ENCODE results near the gene SEMA3E.

The SEMA3E gene

GRCh38 chr7:83608716-83609115, 40.2 kb downstream of the SEMA3E start:
- H3K36me3 ChIP-seq (replicated peaks; ENCODE audit: low read depth, low read length): no peaks in the 10 kb centered on the region
- no peaks in the 10 kb centered on the region for H3K79me2 ChIP-seq (ENCODE audit: low read length)
- no peaks in the 10 kb centered on the region for H4K20me1 ChIP-seq (ENCODE audit: insufficient read depth, low read length)
- H2AFZ ChIP-seq (ENCODE audit: low read depth, low read length): no peak overlapping the region
- H3K4me3 ChIP-seq (ENCODE audit: low read length): no peak overlapping the region
- H3K4me2 ChIP-seq (ENCODE audit: low read length): no peak overlapping the region
- peaks cover 10% of the 10 kb centered on the region for H3K4me1 ChIP-seq (ENCODE audit: low read length)
- H3K27me3 ChIP-seq (ENCODE audit: low read depth, low read length): no peaks in the 10 kb centered on the region
- TF ChIP-seq CTCF (IDR thresholded peaks at IDR 0.05; ENCODE audit: low read depth, low read length) (no peak), EZH2phosphoT487 (IDR thresholded peaks at IDR 0.05; ENCODE audit: low read depth) (no peak)
- no peak overlapping the region for H3K27ac ChIP-seq (ENCODE audit: low read length)
- no peak overlapping the region for H3K9ac ChIP-seq (ENCODE audit: low read length)
- H3K9me3 ChIP-seq (ENCODE audit: insufficient read depth, low read length): no peaks in the 10 kb centered on the region

- Histone ChIP-seq H2AFZ (ENCODE audit: low read depth, low read length) (no peak overlapping the region), H3K27me3 (ENCODE audit: low read depth, low read length) (no peaks in the 10 kb centered on the region), H3K4me3 (ENCODE audit: low read length) (no peak overlapping the region), H3K4me1 (ENCODE audit: low read length) (no peaks in the 10 kb centered on the region), H3K9ac (ENCODE audit: low read length) (no peak overlapping the region), H3K79me2 (ENCODE audit: low read length) (no peaks in the 10 kb centered on the region), H3K9me3 (ENCODE audit: insufficient read depth, low read length) (no peaks in the 10 kb centered on the region), H3K27ac (ENCODE audit: low read length) (no peak overlapping the region), H3K4me2 (ENCODE audit: low read length) (no peak overlapping the region), H3K36me3 (replicated peaks; ENCODE audit: low read depth, low read length) (no peaks in the 10 kb centered on the region), H4K20me1 (ENCODE audit: insufficient read depth, low read length) (no peaks in the 10 kb centered on the region)
- TF ChIP-seq EZH2phosphoT487 (IDR thresholded peaks at IDR 0.05; ENCODE audit: low read depth) (no peak), CTCF (IDR thresholded peaks at IDR 0.05; ENCODE audit: low read depth, low read length) (no peak)
Measured at GRCh38 chr7:83603649-83604048, 45.3 kb downstream of the SEMA3E start.

GRCh38 chr7:83599131-83599530, 49.8 kb downstream of the SEMA3E start:
- H3K9ac ChIP-seq (ENCODE audit: low read length): no peak overlapping the region
- TF ChIP-seq EZH2phosphoT487 (IDR thresholded peaks at IDR 0.05; ENCODE audit: low read depth): no peak
- no peak for TF ChIP-seq CTCF (IDR thresholded peaks at IDR 0.05; ENCODE audit: low read depth, low read length)
- H3K4me3 ChIP-seq (ENCODE audit: low read length): no peak overlapping the region
- no peaks in the 10 kb centered on the region for H4K20me1 ChIP-seq (ENCODE audit: insufficient read depth, low read length)
- H3K27me3 ChIP-seq (ENCODE audit: low read depth, low read length): no peaks in the 10 kb centered on the region
- no peaks in the 10 kb centered on the region for H3K9me3 ChIP-seq (ENCODE audit: insufficient read depth, low read length)
- H2AFZ ChIP-seq (ENCODE audit: low read depth, low read length): no peak overlapping the region
- H3K27ac ChIP-seq (ENCODE audit: low read length): no peak overlapping the region
- H3K79me2 ChIP-seq (ENCODE audit: low read length): no peaks in the 10 kb centered on the region
- no peaks in the 10 kb centered on the region for H3K36me3 ChIP-seq (replicated peaks; ENCODE audit: low read depth, low read length)
- no peaks in the 10 kb centered on the region for H3K4me1 ChIP-seq (ENCODE audit: low read length)
- H3K4me2 ChIP-seq (ENCODE audit: low read length): no peak overlapping the region

- no peak for TF ChIP-seq EZH2phosphoT487 (IDR thresholded peaks at IDR 0.05; ENCODE audit: low read depth)
- TF ChIP-seq CTCF (IDR thresholded peaks at IDR 0.05; ENCODE audit: low read depth, low read length): no peak
- Histone ChIP-seq H3K79me2 (ENCODE audit: low read length) (no peaks in the 10 kb centered on the region), H3K9ac (ENCODE audit: low read length) (no peak overlapping the region), H4K20me1 (ENCODE audit: insufficient read depth, low read length) (no peaks in the 10 kb centered on the region), H3K27me3 (ENCODE audit: low read depth, low read length) (no peaks in the 10 kb centered on the region), H3K4me2 (ENCODE audit: low read length) (no peak overlapping the region), H3K4me1 (ENCODE audit: low read length) (no peaks in the 10 kb centered on the region), H2AFZ (ENCODE audit: low read depth, low read length) (no peak overlapping the region), H3K9me3 (ENCODE audit: insufficient read depth, low read length) (no peaks in the 10 kb centered on the region), H3K27ac (ENCODE audit: low read length) (no peak overlapping the region), H3K4me3 (ENCODE audit: low read length) (no peak overlapping the region), H3K36me3 (replicated peaks; ENCODE audit: low read depth, low read length) (no peaks in the 10 kb centered on the region)
Measured at GRCh38 chr7:83593921-83594475, 54.9 kb downstream of the SEMA3E start.
